Tibial nerve (tissue), 4 donors: Measurements from ENCODE around the gene MARF1. TPM values are rescaled to one million over a fixed set of nuclear protein-coding genes. Genes with fewer than 3 reads are reported as not detected.

Experiments used
- DNase-seq, 2 donors: peaks; one replicate each; pipeline ENCODE4 v3.0.0-alpha.2; 2019; ENCODE audit warnings: low spot score in 2 of 2
- H3K27ac ChIP-seq, 4 donors: fragments of 200-600 bp; sonication (generic) in 3 of 4; one replicate each; pipeline ENCODE4 v1.5.1; 2017 to 2019; ENCODE audit warnings: mild to moderate bottlenecking in 1 of 4
- H3K27me3 ChIP-seq, 2 donors: fragments of 200-600 bp; sonication (generic) in 1 of 2; one replicate each; pipeline versions ENCODE4 v1.5.1 to v1.6.0; 2017 to 2019
- H3K36me3 ChIP-seq, 3 donors: fragments of 200-600 bp; sonication (generic); one replicate each; pipeline ENCODE4 v1.5.1; 2018 to 2019
- H3K4me1 ChIP-seq, 4 donors: fragments of 200-600 bp; sonication (generic) in 3 of 4; one replicate each; pipeline ENCODE4 v1.5.1; 2017 to 2019
- H3K4me3 ChIP-seq, 4 donors: fragments of 200-600 bp; sonication (generic) in 3 of 4; one replicate each; pipeline ENCODE4 v1.5.1; 2017 to 2019; ENCODE audit warnings: mild to moderate bottlenecking in 1 of 4, moderate library complexity in 1 of 4
- H3K9me3 ChIP-seq, 4 donors: fragments of 200-600 bp; sonication (generic) in 3 of 4; one replicate each; pipeline ENCODE4 v1.5.1; 2017 to 2019
- CTCF ChIP-seq, 5 experiments: fragments of 200-600 bp in 3 of 5; fragments of 450-650 bp in 2 of 5; sonication (generic) in 3 of 5; IDR thresholded peaks; one replicate each; pipeline ENCODE4 v1.5.1; 2016 to 2019; ENCODE audit warnings: antibody characterized with exemption in 5 of 5, mild to moderate bottlenecking in 3 of 5, moderate library complexity in 2 of 5
- EP300 ChIP-seq, 2 donors: sonication (generic); formaldehyde crosslinking; IDR thresholded peaks; one replicate each; pipeline ENCODE4 v1.6.1; 2017; ENCODE audit warnings: antibody characterized with exemption in 2 of 2, mild to moderate bottlenecking in 1 of 2
- POLR2A ChIP-seq, 2 donors: fragments of 450-650 bp; IDR thresholded peaks; one replicate each; pipeline ENCODE4 v1.6.1; 2017; ENCODE audit warnings: antibody characterized with exemption in 2 of 2, mild to moderate bottlenecking in 2 of 2, moderate library complexity in 2 of 2
- WGBS, 2 donors: methylation state at CpG; one replicate each; pipeline ENCODE4 v1.1.5; 2018; 5-methylcytosine and 5-hydroxymethylcytosine counted together
- total RNA-seq, 4 donors: library from RNA; depleted of rRNA; stranded (reverse); fragments of >200 nt; gene quantifications; one replicate each; pipeline ENCODE4 v1.1.0, GENCODE V29; 2016

The MARF1 gene
- total RNA-seq, 4 donors from 2014 or later, result 44.6 to 57.5 (median 54.4) TPM

- WGBS, 2 donors, result 81 to 87% methylated on average over 7 of the region's 7 CpGs
- Histone ChIP-seq H3K4me3 (no peak overlapping the region), H3K27me3 (no peaks in the 10 kb centered on the region), H3K27ac (no peak overlapping the region), H3K9me3 (no peaks in the 10 kb centered on the region), H3K4me1 (peaks cover 0 to 8% (median 0%) of the 10 kb centered on the region in 4 donors), H3K36me3 (peaks cover 0 to 24% (median 0%) of the 10 kb centered on the region in 3 donors)
- no peak for DNase-seq
- TF ChIP-seq CTCF (IDR thresholded peaks at IDR 0.05), result no peak
- TF ChIP-seq EP300 (IDR thresholded peaks at IDR 0.05), result no peak
- TF ChIP-seq POLR2A (IDR thresholded peaks at IDR 0.05), result no peak
Measured at GRCh38 chr16:15564604-15565339, 78.2 kb downstream of the MARF1 start.

- no peak for DNase-seq
- Histone ChIP-seq H3K27ac (no peak overlapping the region), H3K27me3 (no peaks in the 10 kb centered on the region), H3K4me3 (no peak overlapping the region), H3K4me1 (peaks cover 0 to 8% (median 0%) of the 10 kb centered on the region in 4 donors), H3K36me3 (peaks cover 0 to 3% (median 0%) of the 10 kb centered on the region in 3 donors), H3K9me3 (no peaks in the 10 kb centered on the region)
- TF ChIP-seq POLR2A (IDR thresholded peaks at IDR 0.05) (no peak), EP300 (IDR thresholded peaks at IDR 0.05) (no peak), CTCF (IDR thresholded peaks at IDR 0.05) (no peak)
- WGBS, 2 donors, result 94 to 97% methylated on average over 4 of the region's 4 CpGs
Measured at GRCh38 chr16:15559176-15559575, 83.8 kb downstream of the MARF1 start.

- no peaks in the 10 kb centered on the region for H3K4me1 ChIP-seq
- WGBS, 2 donors, result 87 to 89% methylated on average over 6 of the region's 6 CpGs
- no peak overlapping the region for H3K27ac ChIP-seq
- no peaks in the 10 kb centered on the region for H3K9me3 ChIP-seq
- no peaks in the 10 kb centered on the region for H3K27me3 ChIP-seq
- no peak overlapping the region for H3K4me3 ChIP-seq
- no peak for DNase-seq
- TF ChIP-seq EP300 (IDR thresholded peaks at IDR 0.05), result no peak
- TF ChIP-seq CTCF (IDR thresholded peaks at IDR 0.05), result no peak
- no peak for TF ChIP-seq POLR2A (IDR thresholded peaks at IDR 0.05)
- H3K36me3 ChIP-seq, result peaks cover 0 to 3% (median 0%) of the 10 kb centered on the region in 3 donors
Measured at GRCh38 chr16:15557258-15557657, 85.7 kb downstream of the MARF1 start.

- WGBS, 2 donors, result 90 to 93% methylated on average over 5 of the region's 5 CpGs
- Histone ChIP-seq H3K27me3 (no peaks in the 10 kb centered on the region), H3K4me3 (no peak overlapping the region), H3K36me3 (peaks cover 0 to 3% (median 0%) of the 10 kb centered on the region in 3 donors), H3K27ac (no peak overlapping the region), H3K4me1 (peaks cover 0 to 6% (median 0%) of the 10 kb centered on the region in 4 donors), H3K9me3 (no peaks in the 10 kb centered on the region)
- TF ChIP-seq EP300 (IDR thresholded peaks at IDR 0.05), result no peak
- TF ChIP-seq CTCF (IDR thresholded peaks at IDR 0.05), result no peak
- TF ChIP-seq POLR2A (IDR thresholded peaks at IDR 0.05), result no peak
- DNase-seq, result no peak
Measured at GRCh38 chr16:15556130-15556529, 86.8 kb downstream of the MARF1 start.

DNA sequence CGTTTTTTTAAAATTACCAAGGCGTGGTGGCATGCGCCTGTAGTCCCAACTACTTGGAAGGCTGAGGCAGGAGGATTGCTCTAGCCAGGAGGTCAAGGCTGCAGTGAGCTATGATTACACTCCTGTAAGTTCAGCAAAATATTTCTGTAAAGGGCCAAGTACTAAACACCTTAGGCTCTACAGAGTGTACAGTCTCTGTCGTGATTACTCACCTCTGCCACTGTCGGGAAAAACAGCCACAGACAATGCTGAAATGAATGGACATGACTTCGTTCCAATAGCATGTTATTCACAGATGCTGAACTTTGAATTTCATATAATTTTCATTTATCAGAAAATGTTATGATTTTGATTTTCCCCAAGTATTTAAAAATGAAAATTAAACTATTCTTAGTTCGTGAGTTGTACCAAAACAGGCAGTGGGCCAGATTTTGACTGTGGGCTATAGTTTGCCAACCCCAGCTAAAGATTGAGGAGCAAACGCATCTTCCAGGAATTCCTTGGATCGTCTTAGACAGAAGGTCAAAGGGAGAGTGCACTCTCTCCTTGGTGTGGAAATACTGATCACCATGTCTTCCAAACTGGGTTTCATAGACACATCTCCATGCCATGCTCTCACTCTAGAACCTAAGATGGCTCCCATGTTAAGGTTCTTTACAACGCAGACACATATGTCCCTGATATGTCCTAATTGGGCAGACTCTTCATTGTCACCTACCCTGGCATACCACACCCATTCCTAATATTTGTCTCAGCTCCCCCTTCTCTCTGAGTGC lies 89.5 kb downstream of the MARF1 start:
- TF ChIP-seq CTCF (IDR thresholded peaks at IDR 0.05) (no peak), POLR2A (IDR thresholded peaks at IDR 0.05) (no peak), EP300 (IDR thresholded peaks at IDR 0.05) (no peak)
- Histone ChIP-seq H3K27me3 (no peaks in the 10 kb centered on the region), H3K9me3 (no peaks in the 10 kb centered on the region), H3K36me3 (peaks cover 0 to 3% (median 0%) of the 10 kb centered on the region in 3 donors), H3K4me3 (no peak overlapping the region), H3K27ac (no peak overlapping the region), H3K4me1 (peaks cover 0 to 15% (median 0%) of the 10 kb centered on the region in 4 donors)
- 68 to 72% methylated on average over 10 of the region's 10 CpGs for WGBS, 2 donors
- no peak for DNase-seq
